GM19239 (cell line): ENCODE results near the gene TNPO2.

Experiments used
- DNase-seq: peaks from one replicate; pipeline ENCODE4 v3.0.0; 2011; ENCODE audit warnings: low spot score; ENCODE audit not compliant: insufficient read length
- FAIRE-seq: peaks from 2 replicates; lab custom pipeline; 2011; peaks lifted over from hg19 to GRCh38; lab: Jason Lieb, UNC

TNPO2 gene

DNA sequence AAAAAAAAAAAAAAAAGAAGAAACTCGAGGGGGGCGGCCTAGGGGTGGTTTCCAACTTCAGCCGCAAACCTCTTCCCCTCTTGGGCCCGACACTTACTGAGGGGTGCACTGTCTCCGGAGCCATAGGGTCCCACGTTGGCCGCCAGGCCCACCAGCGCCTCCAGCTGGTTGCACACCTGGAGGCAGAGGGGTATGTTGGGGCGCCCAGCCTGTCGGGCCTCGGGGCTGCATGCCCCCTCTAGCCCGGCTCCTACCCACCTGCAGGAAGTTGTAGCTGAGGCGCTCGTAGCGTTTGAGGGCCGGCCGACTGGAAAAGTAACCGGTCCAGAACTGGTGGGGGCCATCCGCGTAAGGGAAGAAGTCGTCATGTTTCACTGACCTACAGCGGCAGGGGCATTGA is 65.8 kb downstream of the TNPO2 start:
- DNase-seq (no peak), FAIRE-seq (no peak)

- no peak for DNase-seq
- FAIRE-seq = no peak
Observed at GRCh38 chr19:12656899-12657571, 66.7 kb downstream of the TNPO2 start.

DNA sequence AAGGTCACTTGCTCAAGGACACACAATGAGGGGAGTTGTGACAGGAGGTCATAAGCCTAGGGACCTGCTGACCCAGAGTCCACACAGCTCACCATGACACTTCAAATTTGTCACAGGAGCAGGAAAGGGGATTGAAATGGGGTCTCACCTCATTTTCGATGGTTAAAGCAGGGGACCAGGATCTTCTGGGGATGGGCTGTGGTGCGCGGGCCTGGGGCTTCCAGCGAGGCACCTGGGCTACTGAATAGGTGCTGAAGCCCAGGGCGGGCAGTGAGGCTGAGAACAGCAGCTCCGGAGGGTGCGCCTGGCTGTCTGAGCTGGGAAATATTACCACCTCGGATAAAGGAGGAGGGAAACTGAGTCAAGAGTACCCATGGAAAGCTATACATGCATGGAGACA is 68.2 kb downstream of the TNPO2 start:
- FAIRE-seq (no peak), DNase-seq (no peak)

GRCh38 chr19:12652219-12652618 is 71.5 kb downstream of the TNPO2 start:
- FAIRE-seq = no peak
- DNase-seq = no peak

GRCh38 chr19:12649941-12650340 is 73.8 kb downstream of the TNPO2 start:
- FAIRE-seq (no peak), DNase-seq (no peak)
